Fibroblast of peridontal ligament (primary cell): Measurements from ENCODE around the gene OR4D1.

ENCODE experiments used
- DNase-seq: peaks from one replicate; pipeline ENCODE4 v3.0.0-alpha.2; 2010; ENCODE audit errors: extremely low read depth

Gene OR4D1

GRCh38 chr17:58193641-58194255 lies 45.6 kb downstream of the OR4D1 start:
- DNase-seq, result no peak

- no peak for DNase-seq
Measured at GRCh38 chr17:58195518-58196123, 47.4 kb downstream of the OR4D1 start.

- DNase-seq, result no peak
Measured at GRCh38 chr17:58196610-58197009, 48.4 kb downstream of the OR4D1 start.

- peak; percentile 25 for DNase-seq
Measured at GRCh38 chr17:58200024-58200633, 51.9 kb downstream of the OR4D1 start.

GRCh38 chr17:58202859-58203258 lies 54.7 kb downstream of the OR4D1 start:
- DNase-seq, result no peak

- no peak for DNase-seq
Measured at GRCh38 chr17:58204796-58205195, 56.6 kb downstream of the OR4D1 start.

- DNase-seq, result no peak
Measured at GRCh38 chr17:58205936-58206335, 57.8 kb downstream of the OR4D1 start.

- DNase-seq, result no peak
Measured at GRCh38 chr17:58207451-58207850, 59.3 kb downstream of the OR4D1 start.

- no peak for DNase-seq
Measured at GRCh38 chr17:58208344-58208743, 60.2 kb downstream of the OR4D1 start.
